ENCODE measurements around the gene ABCB9.

- no peak for TF ChIP-seq EP300 (IDR thresholded peaks at IDR 0.05)
- no peak for TF ChIP-seq CTCF (IDR thresholded peaks at IDR 0.05)
- TF ChIP-seq POLR2A (IDR thresholded peaks at IDR 0.05) = no peak
These were observed 86.1 kb downstream of the ABCB9 start for GRCh38 chr12:122880155-122880667.

All from gastroesophageal sphincter (tissue), 3 donors.